Measurements from ENCODE around the gene HOXA3. TPM values are rescaled to one million over a fixed set of nuclear protein-coding genes. Genes with fewer than 3 reads are reported as not detected.

Gene HOXA3
- total RNA-seq, 4 donors from 2014 or later, result 10.2 to 16.6 (median 13.8) TPM

DNA sequence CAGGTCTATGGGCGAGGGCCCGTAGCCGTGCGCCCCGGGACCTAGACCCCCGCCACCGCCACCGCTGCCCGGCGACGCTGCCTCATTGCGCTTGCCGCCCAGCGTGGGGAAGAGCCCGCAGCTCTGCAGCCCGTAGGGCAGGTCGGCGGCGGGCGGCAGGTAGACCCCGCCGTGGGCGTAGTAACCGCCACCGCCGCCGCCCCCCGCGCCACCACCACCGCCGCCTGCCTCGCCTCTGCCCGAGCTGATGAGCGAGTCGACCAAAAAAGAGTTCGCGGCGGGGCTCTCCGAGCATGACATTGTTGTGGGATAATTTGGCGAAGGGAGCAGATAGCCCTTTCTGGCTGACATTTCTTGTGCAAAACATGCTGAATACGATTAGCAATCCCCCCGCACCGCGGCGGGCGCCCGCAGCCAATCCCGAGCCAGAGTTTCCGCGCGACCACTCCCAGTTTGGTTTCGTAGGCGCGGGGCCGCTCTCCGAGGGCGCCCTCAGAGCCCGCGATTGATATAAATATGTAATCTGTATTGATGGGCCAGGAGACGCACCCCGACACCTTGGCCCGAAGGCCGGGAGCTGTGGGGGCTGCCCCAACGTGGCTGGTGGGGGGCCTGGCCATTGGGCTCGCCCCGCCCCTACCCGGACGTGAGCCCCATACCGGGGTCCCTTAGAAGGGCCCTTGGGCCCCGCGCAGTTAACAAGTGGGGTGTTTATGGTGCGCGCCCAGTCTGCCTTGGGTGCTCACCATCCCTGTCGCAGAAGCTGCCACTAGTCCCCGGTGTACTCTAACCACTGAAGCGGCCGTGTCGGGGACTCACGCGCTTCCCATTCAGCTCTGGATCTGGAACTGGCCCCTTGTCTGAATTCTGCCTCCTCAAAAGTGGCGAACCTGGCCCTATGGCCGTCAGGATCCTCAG is 21.8 kb upstream of the HOXA3 start, which contains the start of gene HOXA10:
Gene HOXA10 (minus strand): TSS at position 365 of the 918 bp plus-strand sequence. CDS start 14 bp downstream, at position 351.
- Histone ChIP-seq H3K9me3 (no peaks in the 10 kb centered on the region), H3K27me3 (peaks cover 40 to 100% (median 97%) of the 10 kb centered on the region in 4 donors), H3K27ac (replicated peaks in 1 of 4) (no peak within 1 kb of the TSS), H3K4me3 (peak within 1 kb of the TSS; percentile 45 to 59 (median 49)), H3K4me1 (peaks cover 26 to 52% (median 42%) of the 10 kb centered on the region in 4 donors), H3K36me3 (no peaks in the 10 kb centered on the region)
- TF ChIP-seq POLR2AphosphoS5 (IDR thresholded peaks at IDR 0.05) (no peak), EP300 (IDR thresholded peaks at IDR 0.05) (no peak), POLR2A (IDR thresholded peaks at IDR 0.05; ENCODE audit: low read depth) (no peak)
- TF ChIP-seq, protein P1, sequence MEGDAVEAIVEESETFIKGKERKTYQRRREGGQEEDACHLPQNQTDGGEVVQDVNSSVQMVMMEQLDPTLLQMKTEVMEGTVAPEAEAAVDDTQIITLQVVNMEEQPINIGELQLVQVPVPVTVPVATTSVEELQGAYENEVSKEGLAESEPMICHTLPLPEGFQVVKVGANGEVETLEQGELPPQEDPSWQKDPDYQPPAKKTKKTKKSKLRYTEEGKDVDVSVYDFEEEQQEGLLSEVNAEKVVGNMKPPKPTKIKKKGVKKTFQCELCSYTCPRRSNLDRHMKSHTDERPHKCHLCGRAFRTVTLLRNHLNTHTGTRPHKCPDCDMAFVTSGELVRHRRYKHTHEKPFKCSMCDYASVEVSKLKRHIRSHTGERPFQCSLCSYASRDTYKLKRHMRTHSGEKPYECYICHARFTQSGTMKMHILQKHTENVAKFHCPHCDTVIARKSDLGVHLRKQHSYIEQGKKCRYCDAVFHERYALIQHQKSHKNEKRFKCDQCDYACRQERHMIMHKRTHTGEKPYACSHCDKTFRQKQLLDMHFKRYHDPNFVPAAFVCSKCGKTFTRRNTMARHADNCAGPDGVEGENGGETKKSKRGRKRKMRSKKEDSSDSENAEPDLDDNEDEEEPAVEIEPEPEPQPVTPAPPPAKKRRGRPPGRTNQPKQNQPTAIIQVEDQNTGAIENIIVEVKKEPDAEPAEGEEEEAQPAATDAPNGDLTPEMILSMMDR (IDR thresholded peaks at IDR 0.05), result no peak
- intact Hi-C loops (cut with DNase I), result no loop called here
- no peak for DNase-seq (ENCODE audit: extremely low spot score)
- 6% methylated on average over 23 of the region's 82 CpGs for WGBS

DNA sequence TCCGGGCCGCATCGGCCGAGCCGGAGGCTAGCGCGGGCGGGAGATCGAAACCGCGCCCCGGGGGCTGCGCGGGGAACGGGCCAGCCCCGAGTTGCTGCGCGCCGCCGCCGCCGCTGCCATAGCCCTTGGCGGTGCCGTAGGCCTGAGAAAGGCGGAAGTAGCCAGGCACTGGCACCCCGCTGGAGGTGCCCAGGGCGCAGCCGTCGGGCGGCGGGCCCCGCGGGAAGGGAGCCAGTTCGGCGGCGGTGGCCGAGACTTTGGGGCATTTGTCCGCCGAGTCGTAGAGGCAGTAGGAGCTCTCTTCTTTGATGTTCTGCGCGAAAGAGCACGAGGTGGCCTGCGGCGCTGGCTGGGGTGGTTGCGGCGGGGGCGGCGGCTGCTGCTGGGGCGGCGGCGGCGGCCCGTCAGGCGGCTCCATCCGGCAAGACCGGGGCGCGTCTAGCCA is 21.1 kb upstream of the HOXA3 start:
- intact Hi-C loops (cut with DNase I), result no loop called here
- Histone ChIP-seq H3K27me3 (peaks cover 40 to 100% (median 97%) of the 10 kb centered on the region in 4 donors), H3K27ac (replicated peaks in 1 of 4) (no peak overlapping the region), H3K9me3 (no peaks in the 10 kb centered on the region), H3K4me1 (peaks cover 26 to 50% (median 41%) of the 10 kb centered on the region in 4 donors), H3K4me3 (peak overlapping the region; percentile 45 to 59 (median 49)), H3K36me3 (no peaks in the 10 kb centered on the region)
- 0% methylated on average over 4 of the region's 59 CpGs for WGBS
- no peak for TF ChIP-seq EP300 (IDR thresholded peaks at IDR 0.05)
- no peak for TF ChIP-seq POLR2AphosphoS5 (IDR thresholded peaks at IDR 0.05)
- TF ChIP-seq POLR2A (IDR thresholded peaks at IDR 0.05; ENCODE audit: low read depth), result no peak
- TF ChIP-seq, protein P1 (IDR thresholded peaks at IDR 0.05), result no peak
- no peak for DNase-seq (ENCODE audit: extremely low spot score)

DNA sequence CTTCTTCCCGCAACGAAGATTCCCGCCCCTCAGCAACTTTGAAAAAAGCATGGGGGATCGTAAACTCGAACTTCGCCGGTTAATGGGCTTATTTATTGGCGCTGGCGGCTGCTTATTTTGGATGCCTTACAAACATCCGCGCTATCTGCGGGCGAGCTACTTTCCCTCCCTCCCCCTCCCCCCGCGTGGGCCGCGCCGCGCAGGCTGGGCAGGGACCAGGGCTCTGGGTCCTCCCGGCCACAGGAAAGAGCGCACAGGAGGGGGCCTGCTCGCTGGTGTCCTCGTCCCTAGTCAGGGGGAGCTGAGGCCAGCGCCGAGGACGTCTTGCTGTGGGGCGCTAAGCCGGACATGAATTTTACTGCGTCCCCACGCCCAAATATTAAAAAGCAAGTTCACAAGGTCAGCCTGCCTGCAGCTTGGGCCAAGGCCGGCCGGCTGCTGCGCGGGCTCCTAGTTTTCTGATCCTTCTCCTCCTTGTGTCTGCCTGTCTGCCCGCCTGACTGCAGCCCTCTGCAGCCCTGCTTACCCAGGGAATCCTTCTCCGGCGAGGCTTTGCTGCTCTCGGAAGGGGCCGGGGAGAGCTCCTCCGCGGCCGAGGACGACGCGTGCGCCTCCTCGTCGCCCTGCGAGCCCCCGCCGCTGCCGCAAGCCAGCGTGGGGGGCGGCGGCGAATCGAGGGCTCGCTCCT is 20.6 kb upstream of the HOXA3 start:
- 6% methylated on average over 33 of the region's 58 CpGs for WGBS
- TF ChIP-seq POLR2A (IDR thresholded peaks at IDR 0.05; ENCODE audit: low read depth) (no peak), POLR2AphosphoS5 (IDR thresholded peaks at IDR 0.05) (no peak), EP300 (IDR thresholded peaks at IDR 0.05) (no peak)
- TF ChIP-seq, protein P1 (IDR thresholded peaks at IDR 0.05), result no peak
- Histone ChIP-seq H3K27ac (replicated peaks in 1 of 4) (no peak overlapping the region), H3K4me3 (peak overlapping the region; percentile 45 to 59 (median 49)), H3K27me3 (peaks cover 40 to 100% (median 97%) of the 10 kb centered on the region in 4 donors), H3K4me1 (peaks cover 26 to 50% (median 41%) of the 10 kb centered on the region in 4 donors), H3K9me3 (no peaks in the 10 kb centered on the region), H3K36me3 (no peaks in the 10 kb centered on the region)
- intact Hi-C loops (cut with DNase I), result no loop called here
- DNase-seq (ENCODE audit: extremely low spot score), result no peak

DNA sequence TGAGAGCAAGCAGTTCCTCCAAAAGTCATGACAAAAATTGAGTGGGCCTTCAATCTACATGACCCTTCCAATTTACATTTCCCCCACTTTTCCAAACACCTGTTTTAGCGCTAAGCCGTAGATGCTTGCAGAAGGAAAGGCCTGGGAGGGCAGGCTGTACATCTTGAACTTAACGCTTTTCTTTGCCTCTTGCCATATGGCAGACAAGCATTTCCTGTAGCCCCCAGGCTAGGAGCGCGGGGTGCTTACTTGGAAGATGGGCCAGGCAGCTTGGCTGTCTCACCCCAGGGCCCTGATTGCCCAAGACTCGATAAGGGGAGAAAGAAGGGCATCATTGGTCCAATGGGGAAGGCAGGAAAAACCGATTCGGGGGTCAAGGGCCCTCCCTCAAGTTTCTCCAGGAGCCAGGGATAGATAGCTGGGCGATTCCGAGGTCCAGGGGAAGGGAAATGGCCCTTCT is 20.0 kb upstream of the HOXA3 start:
- Histone ChIP-seq H3K36me3 (no peaks in the 10 kb centered on the region), H3K4me3 (peak overlapping the region in 1 of 4 donors; percentile 59), H3K4me1 (peaks cover 26 to 50% (median 41%) of the 10 kb centered on the region in 4 donors), H3K9me3 (no peaks in the 10 kb centered on the region), H3K27ac (replicated peaks in 1 of 4) (no peak overlapping the region), H3K27me3 (peaks cover 40 to 100% (median 97%) of the 10 kb centered on the region in 4 donors)
- TF ChIP-seq POLR2A (IDR thresholded peaks at IDR 0.05; ENCODE audit: low read depth) (no peak), EP300 (IDR thresholded peaks at IDR 0.05) (no peak), POLR2AphosphoS5 (IDR thresholded peaks at IDR 0.05) (no peak)
- TF ChIP-seq, protein P1 (IDR thresholded peaks at IDR 0.05), result no peak
- no peak for DNase-seq (ENCODE audit: extremely low spot score)
- intact Hi-C loops (cut with DNase I), result no loop called here
- WGBS, result 29% methylated on average over 10 of the region's 10 CpGs

All from esophagus muscularis mucosa (tissue), 4 donors.